GM20431 (cell line): Measurements from ENCODE around the gene ERLIN1.

Experiments used
- in situ Hi-C: fragments of 300-500 bp; cut with MseI, MboI; formaldehyde crosslinking; loops from one replicate; pipeline ENCODE4 v1.15.0; 2020; ENCODE audit warnings: low sequenced_read_pairs; ENCODE audit not compliant: unreplicated experiment

Gene ERLIN1

GRCh38 chr10:100101192-100102076 lies 84.4 kb downstream of the ERLIN1 start:
- in situ Hi-C loops, result no loop called here

GRCh38 chr10:100100651-100101184 lies 85.1 kb downstream of the ERLIN1 start:
- in situ Hi-C loops, result no loop called here
